HepG2 (cell line): Measurements from ENCODE around the gene CHRD. TPM values are rescaled to one million over a fixed set of nuclear protein-coding genes. Genes with fewer than 3 reads are reported as not detected.

Experiments
- CCAR2 ChIP-seq: fragments of 200-400 bp; formaldehyde crosslinking; optimal IDR thresholded peaks from 2 replicates; pipeline ENCODE3; 2018; ENCODE audit warnings: low read depth, mild to moderate bottlenecking, low read length, moderate library complexity
- DR1 ChIP-seq: sonication (generic); formaldehyde crosslinking; IDR thresholded peaks from 2 replicates; pipeline ENCODE4 v1.8.0; 2021; ENCODE audit warnings: mild to moderate bottlenecking, missing genetic modification reagents, inconsistent platforms
- GRHL1 ChIP-seq: sonication (generic); formaldehyde crosslinking; conservative IDR thresholded peaks from 2 replicates; pipeline ENCODE4 v1.8.0; 2022; ENCODE audit warnings: missing genetic modification reagents
- HHEX ChIP-seq: IDR thresholded peaks from 2 replicates; pipeline ENCODE4 v1.6.1; 2016; ENCODE audit warnings: control low read depth
- MYNN ChIP-seq: sonication (generic); formaldehyde crosslinking; IDR thresholded peaks from 2 replicates; pipeline ENCODE4 v1.4.0; 2020; ENCODE audit warnings: mild to moderate bottlenecking, low read depth, missing genetic modification reagents
- NCOA1 ChIP-seq: sonication (generic); formaldehyde crosslinking; IDR thresholded peaks from 2 replicates; pipeline ENCODE4 v1.9.0; 2021; ENCODE audit warnings: missing genetic modification reagents
- NFIB ChIP-seq: sonication (generic); formaldehyde crosslinking; IDR thresholded peaks from 2 replicates; pipeline ENCODE4 v1.9.0; 2021; ENCODE audit warnings: missing genetic modification reagents, mild to moderate bottlenecking, borderline replicate concordance
- NR2F1 ChIP-seq, 2 experiments: fragments of 450-650 bp in 1 of 2; formaldehyde crosslinking in 1 of 2; IDR thresholded peaks; 2 replicates each; pipeline versions ENCODE4 v1.5.0 to v1.6.1; 2016 to 2020; ENCODE audit warnings: mild to moderate bottlenecking in 1 of 2, missing compliant biosample characterization in 1 of 2, missing genetic modification reagents in 1 of 2, moderate library complexity in 1 of 2
- NR2F6 ChIP-seq, 2 experiments: IDR thresholded peaks; 2 replicates each; pipeline ENCODE4 v1.6.1; 2016; ENCODE audit warnings: antibody characterized with exemption in 1 of 2, mild to moderate bottlenecking in 1 of 2
- SCMH1 ChIP-seq: sonication (generic); formaldehyde crosslinking; IDR thresholded peaks from 2 replicates; pipeline ENCODE4 v1.9.0; 2021; ENCODE audit warnings: missing genetic modification reagents, mild to moderate bottlenecking, borderline replicate concordance
- SMARCE1 ChIP-seq: fragments of 450-650 bp; IDR thresholded peaks from 2 replicates; pipeline ENCODE4 v1.6.1; 2017; ENCODE audit warnings: borderline replicate concordance
- SRSF9 ChIP-seq: fragments of 200-400 bp; formaldehyde crosslinking; IDR thresholded peaks from 2 replicates; pipeline ENCODE4 v1.6.1; 2018; ENCODE audit warnings: borderline replicate concordance, mild to moderate bottlenecking, low read depth, low read length; ENCODE audit not compliant: insufficient read depth, poor library complexity, severe bottlenecking
- STAG1 ChIP-seq: sonication (generic); formaldehyde crosslinking; IDR thresholded peaks from 2 replicates; pipeline ENCODE4 v1.4.0; 2020; ENCODE audit warnings: missing genetic modification reagents
- ZFP41 ChIP-seq: sonication (generic); formaldehyde crosslinking; IDR thresholded peaks from 2 replicates; pipeline ENCODE4 v1.4.0; 2020; ENCODE audit warnings: mild to moderate bottlenecking, missing genetic modification reagents, borderline replicate concordance
- ZGPAT ChIP-seq: IDR thresholded peaks from 2 replicates; pipeline ENCODE4 v1.6.1; 2016; ENCODE audit warnings: mild to moderate bottlenecking
- ZNF101 ChIP-seq: sonication (generic); formaldehyde crosslinking; IDR thresholded peaks from 2 replicates; pipeline ENCODE4 v1.4.0; 2020; ENCODE audit warnings: mild to moderate bottlenecking, low read depth, missing genetic modification reagents, borderline replicate concordance
- ZNF256 ChIP-seq: sonication (generic); formaldehyde crosslinking; conservative IDR thresholded peaks from 2 replicates; pipeline ENCODE4 v1.4.0; 2020; ENCODE audit warnings: missing genetic modification reagents
- ZNF484 ChIP-seq: sonication (generic); formaldehyde crosslinking; IDR thresholded peaks from 2 replicates; pipeline ENCODE4 v1.5.1; 2020; ENCODE audit warnings: mild to moderate bottlenecking, low read depth, missing genetic modification reagents, borderline replicate concordance
- ZNF556 ChIP-seq: sonication (generic); formaldehyde crosslinking; IDR thresholded peaks from 2 replicates; pipeline ENCODE4 v1.4.0; 2020; ENCODE audit warnings: mild to moderate bottlenecking, missing genetic modification reagents, borderline replicate concordance
- ZNF619 ChIP-seq: sonication (generic); formaldehyde crosslinking; IDR thresholded peaks from 2 replicates; pipeline ENCODE4 v1.4.0; 2020; ENCODE audit warnings: mild to moderate bottlenecking, missing genetic modification reagents
- ZNF674 ChIP-seq: sonication (generic); formaldehyde crosslinking; IDR thresholded peaks from 2 replicates; pipeline ENCODE4 v1.5.0; 2020; ENCODE audit warnings: low read depth, mild to moderate bottlenecking, missing genetic modification reagents
- ZNF776 ChIP-seq: sonication (generic); formaldehyde crosslinking; IDR thresholded peaks from 2 replicates; pipeline ENCODE4 v1.4.0; 2020; ENCODE audit warnings: mild to moderate bottlenecking, missing genetic modification reagents
- ZSCAN9 ChIP-seq: IDR thresholded peaks from 2 replicates; pipeline ENCODE4 v1.6.1; 2016; ENCODE audit warnings: borderline replicate concordance
- polyA plus RNA-seq, 8 experiments: library from polyadenylated mRNA; depleted of rRNA in 3 of 8; stranded (reverse) in 7 of 8; unstranded in 1 of 8; fragments of >200 nt; fragmentation: Illumina TruSeq in 4 of 8; extraction: Trizol in 4 of 8; gene quantifications; 2 replicates each; pipeline versions ENCODE4 v1.2.1 to v1.2.3, GENCODE V29; 2011 to 2016; ENCODE audit warnings: low read depth in 4 of 8, missing spikeins in 1 of 8, mixed read lengths in 1 of 8; ENCODE audit not compliant: insufficient read depth in 1 of 8
- total RNA-seq, 5 experiments: library from RNA; depleted of rRNA; stranded (reverse); fragments of >200 nt; fragmentation: Illumina TruSeq; extraction: Trizol; gene quantifications; 2 replicates each; pipeline ENCODE4 v1.2.3, GENCODE V29; 2016; ENCODE audit warnings: low read depth in 1 of 5
- TF ChIP-seq, protein P1 (sequence below): sonication (generic); formaldehyde crosslinking; IDR thresholded peaks from 2 replicates; pipeline ENCODE4 v1.8.1; 2023; ENCODE audit warnings: mild to moderate bottlenecking, inconsistent platforms, moderate library complexity, missing genetic modification reagents, borderline replicate concordance
- TF ChIP-seq, protein P2 (sequence below): sonication (generic); formaldehyde crosslinking; IDR thresholded peaks from 2 replicates; pipeline ENCODE4 v1.8.1; 2023; ENCODE audit warnings: mild to moderate bottlenecking, missing genetic modification reagents

CHRD gene
- total and polyA plus RNA-seq, 2 of the 13 experiments (the other 11 are each of a cell fraction or from before 2014, with no cell fraction given), result 22.2 to 35.2 TPM

DNA sequence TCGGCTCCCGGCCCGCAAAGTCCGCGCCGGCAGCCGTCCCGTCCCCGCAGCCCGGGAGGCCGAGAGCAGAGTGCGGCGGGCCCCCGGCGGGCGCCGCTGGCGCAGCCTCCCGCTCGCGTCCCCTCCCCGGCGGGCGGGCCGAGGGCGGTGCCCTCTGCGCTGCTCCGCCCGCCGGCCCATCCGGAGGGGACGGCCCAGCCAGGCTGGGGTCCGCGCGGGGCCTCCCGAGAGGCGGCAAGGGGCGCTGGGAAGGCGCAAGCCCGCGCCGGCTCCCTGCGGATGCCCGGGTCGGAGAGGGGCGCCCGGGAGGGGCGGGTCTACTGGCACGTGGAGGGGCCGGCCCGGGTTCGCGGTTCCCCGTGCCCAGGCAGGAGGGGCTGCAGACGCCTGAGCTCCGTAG, 18.3 kb upstream of the CHRD start, which contains the start of the genes CLCN2 and POLR2H (continued):
- TF ChIP-seq NR2F1 (CRISPR knock-in tag; IDR thresholded peaks at IDR 0.05) (no peak), ZNF484 (CRISPR knock-in tag) (no peak), SRSF9 (no peak), ZNF776 (CRISPR knock-in tag) (no peak), ZFP41 (no peak), DR1 (CRISPR knock-in tag) (peak; percentile 24; the same call in 1 of the 2 replicates), NR2F6 (IDR thresholded peaks at IDR 0.05) (no peak), NR2F6 (CRISPR knock-in tag; IDR thresholded peaks at IDR 0.05) (0 out of 2 replicates have a peak, but pooled peaks have one; percentile 8), SCMH1 (CRISPR knock-in tag) (no peak), ZGPAT (CRISPR knock-in tag) (peak; percentile 28; the same call in 1 of the 2 replicates), CCAR2 (no peak), ZNF101 (CRISPR knock-in tag) (no peak), MYNN (CRISPR knock-in tag) (no peak), SMARCE1 (no peak), ZNF674 (CRISPR knock-in tag) (no peak), NCOA1 (CRISPR knock-in tag) (no peak), ZNF619 (CRISPR knock-in tag) (no peak; the same call in 1 of the 2 replicates), ZSCAN9 (no peak), GRHL1 (CRISPR knock-in tag) (no peak), NFIB (no peak), STAG1 (CRISPR knock-in tag) (no peak), ZNF256 (CRISPR knock-in tag) (no peak), HHEX (no peak), ZNF556 (CRISPR knock-in tag) (no peak)
- TF ChIP-seq, protein P1, sequence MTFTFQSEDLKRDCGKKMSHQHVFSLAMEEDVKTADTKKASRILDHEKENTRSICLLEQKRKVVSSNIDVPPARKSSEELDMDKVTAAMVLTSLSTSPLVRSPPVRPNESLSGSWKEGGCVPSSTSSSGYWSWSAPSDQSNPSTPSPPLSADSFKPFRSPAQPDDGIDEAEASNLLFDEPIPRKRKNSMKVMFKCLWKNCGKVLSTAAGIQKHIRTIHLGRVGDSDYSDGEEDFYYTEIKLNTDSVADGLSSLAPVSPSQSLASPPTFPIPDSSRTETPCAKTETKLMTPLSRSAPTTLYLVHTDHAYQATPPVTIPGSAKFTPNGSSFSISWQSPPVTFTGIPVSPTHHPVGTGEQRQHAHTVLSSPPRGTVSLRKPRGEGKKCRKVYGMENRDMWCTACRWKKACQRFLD (CRISPR knock-in tag), result peak; percentile 30; the same call in 1 of the 2 replicates
- TF ChIP-seq, protein P2, sequence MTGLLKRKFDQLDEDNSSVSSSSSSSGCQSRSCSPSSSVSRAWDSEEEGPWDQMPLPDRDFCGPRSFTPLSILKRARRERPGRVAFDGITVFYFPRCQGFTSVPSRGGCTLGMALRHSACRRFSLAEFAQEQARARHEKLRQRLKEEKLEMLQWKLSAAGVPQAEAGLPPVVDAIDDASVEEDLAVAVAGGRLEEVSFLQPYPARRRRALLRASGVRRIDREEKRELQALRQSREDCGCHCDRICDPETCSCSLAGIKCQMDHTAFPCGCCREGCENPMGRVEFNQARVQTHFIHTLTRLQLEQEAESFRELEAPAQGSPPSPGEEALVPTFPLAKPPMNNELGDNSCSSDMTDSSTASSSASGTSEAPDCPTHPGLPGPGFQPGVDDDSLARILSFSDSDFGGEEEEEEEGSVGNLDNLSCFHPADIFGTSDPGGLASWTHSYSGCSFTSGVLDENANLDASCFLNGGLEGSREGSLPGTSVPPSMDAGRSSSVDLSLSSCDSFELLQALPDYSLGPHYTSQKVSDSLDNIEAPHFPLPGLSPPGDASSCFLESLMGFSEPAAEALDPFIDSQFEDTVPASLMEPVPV (CRISPR knock-in tag), result 0 out of 2 replicates have a peak, but pooled peaks have one; percentile 16
